ENCODE results near the gene LVRN.

The LVRN gene

DNA sequence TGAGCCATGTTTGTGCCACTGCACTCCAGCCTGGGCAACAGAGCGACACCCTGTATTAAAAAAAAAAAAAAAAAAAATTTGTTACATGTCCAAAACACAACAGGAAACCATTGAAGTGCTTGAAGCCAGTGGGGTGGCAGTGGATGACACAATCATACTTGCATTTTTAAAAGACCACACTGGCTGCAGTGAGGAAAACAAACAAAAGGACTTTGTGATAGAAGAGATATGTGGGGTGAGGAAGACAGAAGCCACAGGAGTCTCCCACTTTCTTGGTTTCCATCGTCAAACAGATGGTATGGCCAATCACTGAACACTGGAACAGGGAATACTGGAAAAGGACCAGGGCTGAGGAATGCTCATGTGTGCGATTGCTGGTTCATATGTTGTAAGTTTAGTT is 101.7 kb downstream of the LVRN start:
- no peaks in the 10 kb centered on the region for H3K36me3 ChIP-seq (replicated peaks)
- H3K9me3 ChIP-seq, result no peaks in the 10 kb centered on the region; the same call in 1 of the 2 replicates
- no peak for DNase-seq (ENCODE audit: low spot score in 2 of 2)
- peaks cover 13% of the 10 kb centered on the region for H3K4me1 ChIP-seq
- in situ Hi-C loops (cut with MboI; ENCODE audit: low sequenced_read_pairs), result loop anchor here (25.0 kb wide), 2 partner anchors 227 to 777 kb away; partner anchors contain the start of genes AP3S1, ATG12 and CCDC112
- H3K4me3 ChIP-seq, result no peak overlapping the region
- peaks cover 5% of the 10 kb centered on the region; the same call in 1 of the 2 replicates for H3K27me3 ChIP-seq (ENCODE audit: low read depth)

GRCh38 chr5:116068028-116068632 is 105.9 kb downstream of the LVRN start:
- no peaks in the 10 kb centered on the region for H3K36me3 ChIP-seq (replicated peaks)
- no peak overlapping the region for H3K4me3 ChIP-seq
- no peaks in the 10 kb centered on the region for H3K4me1 ChIP-seq
- H3K27me3 ChIP-seq (ENCODE audit: low read depth), result peaks cover 5% of the 10 kb centered on the region; the same call in 1 of the 2 replicates
- no peaks in the 10 kb centered on the region; the same call in 1 of the 2 replicates for H3K9me3 ChIP-seq
- in situ Hi-C loops (cut with MboI; ENCODE audit: low sequenced_read_pairs), result loop anchor here (25.0 kb wide), 2 partner anchors 231 to 781 kb away; partner anchors contain the start of genes AP3S1, ATG12 and CCDC112
- DNase-seq (ENCODE audit: low spot score in 2 of 2), result peak; percentile 50 to 59

DNA sequence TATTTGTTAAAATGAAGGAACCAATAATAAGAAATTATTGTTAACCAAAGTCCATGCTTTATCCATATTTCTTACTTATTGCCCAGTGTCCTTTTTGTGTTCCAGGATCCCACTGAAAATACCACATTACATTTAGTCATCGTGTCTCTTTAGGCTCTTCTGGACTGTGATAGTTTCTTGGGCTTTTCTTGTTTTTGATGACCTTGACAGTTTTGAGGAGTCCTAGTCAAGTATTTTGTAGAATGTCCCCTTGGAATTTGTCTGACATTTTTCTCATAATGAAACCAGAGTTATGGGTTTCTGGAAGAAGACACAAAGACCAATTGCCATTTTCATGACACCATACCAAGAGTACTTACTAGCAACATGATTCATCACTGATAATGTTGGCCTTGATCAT is 108.9 kb downstream of the LVRN start:
- H3K4me1 ChIP-seq, result peaks cover 9% of the 10 kb centered on the region
- in situ Hi-C loops (cut with MboI; ENCODE audit: low sequenced_read_pairs), result loop anchor here (10.0 to 25.0 kb wide), 3 partner anchors 234 to 784 kb away; partner anchors contain the start of genes AP3S1, ATG12, CCDC112 and TMED7
- H3K27me3 ChIP-seq (ENCODE audit: low read depth), result peaks cover 2% of the 10 kb centered on the region; the same call in 1 of the 2 replicates
- no peak overlapping the region for H3K4me3 ChIP-seq
- H3K9me3 ChIP-seq, result no peaks in the 10 kb centered on the region
- no peaks in the 10 kb centered on the region for H3K36me3 ChIP-seq (replicated peaks)
- DNase-seq (ENCODE audit: low spot score in 2 of 2), result no peak

DNA sequence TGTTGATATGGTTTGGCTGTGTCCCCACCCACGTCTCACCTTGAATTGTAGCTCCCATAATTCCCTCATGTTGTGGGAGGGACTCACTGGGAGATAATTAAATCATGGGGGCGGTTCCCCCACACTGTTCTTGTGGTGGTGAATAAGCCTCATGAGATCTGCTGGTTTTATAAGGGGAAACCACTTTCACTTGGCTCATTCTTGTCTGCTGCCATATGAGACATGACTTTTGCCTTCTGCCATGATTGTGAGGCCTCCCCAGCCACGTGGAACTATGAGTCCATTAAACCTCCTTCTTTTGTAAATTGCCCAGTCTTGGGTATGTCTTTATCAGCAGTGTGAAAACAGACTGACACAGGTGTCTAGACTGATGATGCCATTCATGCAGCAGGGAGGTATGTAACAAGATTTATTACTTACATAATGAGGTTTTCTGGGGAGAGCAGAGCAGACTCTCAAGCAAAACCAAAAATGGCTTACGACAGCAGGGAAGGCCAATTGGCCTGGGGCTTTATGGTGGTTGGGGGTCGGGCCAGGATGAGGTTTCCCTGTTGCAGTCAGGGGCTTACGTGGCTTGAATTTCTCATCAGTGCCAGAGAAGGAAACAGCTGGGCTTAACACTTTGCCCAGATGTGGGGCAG is 113.0 kb downstream of the LVRN start:
- Histone ChIP-seq H3K36me3 (replicated peaks) (no peaks in the 10 kb centered on the region), H3K27me3 (ENCODE audit: low read depth) (no peaks in the 10 kb centered on the region), H3K4me1 (peaks cover 9% of the 10 kb centered on the region), H3K4me3 (no peak overlapping the region), H3K9me3 (no peaks in the 10 kb centered on the region)
- in situ Hi-C loops (cut with MboI; ENCODE audit: low sequenced_read_pairs), result loop anchor here (10.0 kb wide), 1 partner anchor 451 kb away; the partner anchor contains the start of gene TMED7
- DNase-seq (ENCODE audit: low spot score in 2 of 2), result no peak

DNA sequence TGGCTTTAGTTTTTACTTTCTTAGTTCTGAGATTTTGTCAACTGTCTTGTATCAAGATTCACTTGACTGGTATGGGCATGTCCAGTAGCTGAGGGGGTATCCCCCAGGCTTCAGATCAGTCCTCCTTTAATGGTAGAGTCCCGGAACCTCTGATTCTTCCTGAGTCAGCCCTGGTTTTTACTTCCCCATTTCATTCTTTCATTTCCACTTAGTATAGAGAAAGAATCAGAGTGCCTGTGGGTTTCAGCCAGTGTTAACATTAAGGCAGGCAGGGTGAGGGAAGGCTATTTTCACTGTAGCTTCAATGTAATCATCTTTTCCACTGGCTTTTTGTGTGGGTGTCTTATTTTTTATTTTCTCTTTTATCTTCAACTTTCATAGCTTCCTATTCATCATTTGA is 114.2 kb downstream of the LVRN start:
- no peaks in the 10 kb centered on the region for H3K36me3 ChIP-seq (replicated peaks)
- H3K27me3 ChIP-seq (ENCODE audit: low read depth), result no peaks in the 10 kb centered on the region
- H3K4me1 ChIP-seq, result peaks cover 9% of the 10 kb centered on the region
- no peak for DNase-seq (ENCODE audit: low spot score in 2 of 2)
- H3K4me3 ChIP-seq, result no peak overlapping the region
- no peaks in the 10 kb centered on the region for H3K9me3 ChIP-seq
- in situ Hi-C loops (cut with MboI; ENCODE audit: low sequenced_read_pairs), result loop anchor here (10.0 kb wide), 1 partner anchor 452 kb away; the partner anchor contains the start of gene TMED7
